HepG2 (cell line): Measurements from ENCODE around the gene C12orf60. TPM values are rescaled to one million over a fixed set of nuclear protein-coding genes. Genes with fewer than 3 reads are reported as not detected.

Experiments
- AHR ChIP-seq: IDR thresholded peaks from 2 replicates; pipeline ENCODE4 v1.6.1; 2018; ENCODE audit warnings: missing genetic modification reagents, missing compliant biosample characterization
- GTF2F1 ChIP-seq: fragments of 150-350 bp; IDR thresholded peaks from 2 replicates; pipeline ENCODE4 v1.6.1; 2014; ENCODE audit warnings: low read length
- KDM2A ChIP-seq: sonication (generic); formaldehyde crosslinking; IDR thresholded peaks from 2 replicates; pipeline ENCODE4 v1.4.0; 2020; ENCODE audit warnings: low read depth, missing genetic modification reagents, borderline replicate concordance
- PLRG1 ChIP-seq: fragments of 450-650 bp; conservative IDR thresholded peaks from 2 replicates; pipeline ENCODE4 v1.6.1; 2016
- RXRB ChIP-seq: IDR thresholded peaks from 2 replicates; pipeline ENCODE4 v1.6.1; 2016; ENCODE audit warnings: borderline replicate concordance, missing genetic modification reagents, missing compliant biosample characterization
- SAFB2 ChIP-seq: sonication (generic); formaldehyde crosslinking; IDR thresholded peaks from 2 replicates; pipeline ENCODE4 v1.5.1; 2020; ENCODE audit warnings: missing genetic modification reagents, low read depth, mild to moderate bottlenecking, borderline replicate concordance
- SMARCC2 ChIP-seq: fragments of 450-650 bp; IDR thresholded peaks from 2 replicates; pipeline ENCODE4 v1.6.1; 2017; ENCODE audit warnings: antibody characterized with exemption, mild to moderate bottlenecking
- SMC3 ChIP-seq: IDR thresholded peaks from 2 replicates; pipeline ENCODE4 v1.6.1; 2011; ENCODE audit warnings: low read length, improper control_type of control experiment
- ZFP82 ChIP-seq: sonication (generic); formaldehyde crosslinking; IDR thresholded peaks from 2 replicates; pipeline ENCODE4 v1.5.1; 2020; ENCODE audit warnings: mild to moderate bottlenecking, missing genetic modification reagents, borderline replicate concordance
- ZMAT3 ChIP-seq: sonication (generic); formaldehyde crosslinking; conservative IDR thresholded peaks from 2 replicates; pipeline ENCODE4 v1.7.0; 2021; ENCODE audit warnings: missing genetic modification reagents
- ZNF629 ChIP-seq: sonication (generic); formaldehyde crosslinking; conservative IDR thresholded peaks from 2 replicates; pipeline ENCODE4 v1.5.0; 2020; ENCODE audit warnings: missing genetic modification reagents
- ZNF850 ChIP-seq: sonication (generic); formaldehyde crosslinking; conservative IDR thresholded peaks from 2 replicates; pipeline ENCODE4 v1.9.0; 2021; ENCODE audit warnings: mild to moderate bottlenecking, missing genetic modification reagents
- ZSCAN20 ChIP-seq: sonication (generic); formaldehyde crosslinking; IDR thresholded peaks from 2 replicates; pipeline ENCODE4 v1.4.0; 2020; ENCODE audit warnings: missing genetic modification reagents, mild to moderate bottlenecking, borderline replicate concordance
- polyA plus RNA-seq, 8 experiments: library from polyadenylated mRNA; depleted of rRNA in 3 of 8; stranded (reverse) in 7 of 8; unstranded in 1 of 8; fragments of >200 nt; fragmentation: Illumina TruSeq in 4 of 8; extraction: Trizol in 4 of 8; gene quantifications; 2 replicates each; pipeline versions ENCODE4 v1.2.1 to v1.2.3, GENCODE V29; 2011 to 2016; ENCODE audit warnings: low read depth in 4 of 8, missing spikeins in 1 of 8, mixed read lengths in 1 of 8; ENCODE audit not compliant: insufficient read depth in 1 of 8
- total RNA-seq, 5 experiments: library from RNA; depleted of rRNA; stranded (reverse); fragments of >200 nt; fragmentation: Illumina TruSeq; extraction: Trizol; gene quantifications; 2 replicates each; pipeline ENCODE4 v1.2.3, GENCODE V29; 2016; ENCODE audit warnings: low read depth in 1 of 5
- TF ChIP-seq, protein P1 (sequence below): sonication (generic); formaldehyde crosslinking; IDR thresholded peaks from 2 replicates; pipeline ENCODE4 v1.5.0; 2020; ENCODE audit warnings: mild to moderate bottlenecking, missing genetic modification reagents, borderline replicate concordance
- TF ChIP-seq, protein P2 (sequence below), 2 experiments: fragments of 450-650 bp in 1 of 2; sonication (generic) in 1 of 2; formaldehyde crosslinking; IDR thresholded peaks; 2 replicates each; pipeline versions ENCODE4 v1.5.0 to v1.8.0; 2020 to 2022; ENCODE audit warnings: mild to moderate bottlenecking in 1 of 2, missing genetic modification reagents in 1 of 2
- TF ChIP-seq, protein P3 (sequence below), 2 experiments: fragments of 450-650 bp in 1 of 2; sonication (generic) in 1 of 2; formaldehyde crosslinking in 1 of 2; IDR thresholded peaks; 2 replicates each; pipeline versions ENCODE4 v1.6.1 to v1.8.0; 2016 to 2022; ENCODE audit warnings: antibody characterized with exemption in 1 of 2, mild to moderate bottlenecking in 1 of 2, missing genetic modification reagents in 1 of 2

Gene C12orf60
- total and polyA plus RNA-seq, 2 of the 13 experiments (the other 11 are each of a cell fraction or from before 2014, with no cell fraction given) = 0.55 to 1.4 TPM

DNA sequence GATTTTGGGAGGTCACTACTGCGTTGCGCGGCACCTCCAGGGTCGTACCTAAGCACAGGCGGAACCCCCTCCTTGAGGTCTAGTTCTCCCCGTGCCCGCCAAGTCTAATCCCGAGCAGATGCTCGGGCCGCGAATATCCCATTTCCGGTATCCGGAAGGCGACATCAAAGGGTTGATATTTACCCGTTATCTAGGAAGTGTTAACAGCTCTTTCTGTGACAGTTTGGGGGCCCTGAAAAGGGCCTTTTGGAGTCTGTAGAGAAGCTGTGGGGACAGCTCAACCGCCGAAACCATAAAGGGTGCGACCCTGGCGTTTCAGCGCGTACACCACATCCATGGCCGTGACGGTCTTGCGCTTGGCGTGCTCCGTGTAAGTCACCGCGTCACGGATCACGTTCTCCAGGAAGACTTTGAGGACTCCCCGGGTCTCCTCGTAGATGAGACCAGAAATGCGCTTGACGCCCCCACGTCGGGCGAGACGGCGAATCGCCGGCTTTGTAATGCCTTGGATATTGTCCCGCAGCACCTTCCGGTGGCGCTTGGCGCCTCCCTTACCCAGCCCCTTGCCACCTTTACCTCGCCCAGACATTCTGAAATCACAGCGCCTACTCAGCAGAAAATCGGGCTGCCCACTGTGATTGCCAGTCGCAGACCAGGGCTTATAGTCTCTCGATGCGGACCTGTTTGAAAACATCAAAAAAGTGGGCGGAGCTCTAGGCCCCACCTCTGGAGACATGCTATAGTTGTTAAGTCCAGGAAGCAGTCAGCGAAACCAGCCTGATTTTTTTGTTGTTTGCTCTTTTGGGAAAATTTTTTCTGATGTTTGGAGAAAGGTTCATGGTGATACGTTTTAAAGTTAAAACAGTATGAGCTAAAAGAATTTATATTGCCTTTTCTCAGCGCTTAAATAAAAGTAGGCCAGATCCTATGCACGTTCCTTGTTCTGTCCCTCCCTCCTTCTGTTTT lies 32.7 kb upstream of the C12orf60 start (continued):
- TF ChIP-seq, protein P1, sequence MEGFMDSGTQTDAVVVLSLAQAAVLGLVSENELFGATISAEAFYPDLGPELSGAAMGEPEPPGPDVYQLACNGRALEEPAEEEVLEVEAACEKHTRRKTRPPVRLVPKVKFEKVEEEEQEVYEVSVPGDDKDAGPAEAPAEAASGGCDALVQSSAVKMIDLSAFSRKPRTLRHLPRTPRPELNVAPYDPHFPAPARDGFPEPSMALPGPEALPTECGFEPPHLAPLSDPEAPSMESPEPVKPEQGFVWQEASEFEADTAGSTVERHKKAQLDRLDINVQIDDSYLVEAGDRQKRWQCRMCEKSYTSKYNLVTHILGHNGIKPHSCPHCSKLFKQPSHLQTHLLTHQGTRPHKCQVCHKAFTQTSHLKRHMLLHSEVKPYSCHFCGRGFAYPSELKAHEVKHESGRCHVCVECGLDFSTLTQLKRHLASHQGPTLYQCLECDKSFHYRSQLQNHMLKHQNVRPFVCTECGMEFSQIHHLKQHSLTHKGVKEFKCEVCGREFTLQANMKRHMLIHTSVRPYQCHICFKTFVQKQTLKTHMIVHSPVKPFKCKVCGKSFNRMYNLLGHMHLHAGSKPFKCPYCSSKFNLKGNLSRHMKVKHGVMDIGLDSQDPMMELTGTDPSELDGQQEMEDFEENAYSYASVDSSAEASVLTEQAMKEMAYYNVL (CRISPR knock-in tag) = no peak
- TF ChIP-seq GTF2F1 (no peak), ZSCAN20 (no peak), SMARCC2 (no peak), AHR (CRISPR knock-in tag) (peak; percentile 57; the same call in 1 of the 2 replicates), RXRB (CRISPR knock-in tag) (peak; percentile 71), ZNF629 (CRISPR knock-in tag) (no peak; the same call in 1 of the 2 replicates), SAFB2 (no peak; the same call in 1 of the 2 replicates), PLRG1 (no peak), KDM2A (CRISPR knock-in tag) (peak; percentile 67), ZNF850 (CRISPR knock-in tag) (no peak), ZFP82 (CRISPR knock-in tag) (peak; percentile 56; the same call in 1 of the 2 replicates), ZMAT3 (CRISPR knock-in tag) (peak; percentile 22; the same call in 1 of the 2 replicates), SMC3 (no peak)
- TF ChIP-seq, protein P2, sequence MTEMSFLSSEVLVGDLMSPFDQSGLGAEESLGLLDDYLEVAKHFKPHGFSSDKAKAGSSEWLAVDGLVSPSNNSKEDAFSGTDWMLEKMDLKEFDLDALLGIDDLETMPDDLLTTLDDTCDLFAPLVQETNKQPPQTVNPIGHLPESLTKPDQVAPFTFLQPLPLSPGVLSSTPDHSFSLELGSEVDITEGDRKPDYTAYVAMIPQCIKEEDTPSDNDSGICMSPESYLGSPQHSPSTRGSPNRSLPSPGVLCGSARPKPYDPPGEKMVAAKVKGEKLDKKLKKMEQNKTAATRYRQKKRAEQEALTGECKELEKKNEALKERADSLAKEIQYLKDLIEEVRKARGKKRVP (CRISPR knock-in tag; IDR thresholded peaks at IDR 0.05) = peak in 1 of 2 experiments; percentile 68; a peak in 2 of 4 replicates
- TF ChIP-seq, protein P3, sequence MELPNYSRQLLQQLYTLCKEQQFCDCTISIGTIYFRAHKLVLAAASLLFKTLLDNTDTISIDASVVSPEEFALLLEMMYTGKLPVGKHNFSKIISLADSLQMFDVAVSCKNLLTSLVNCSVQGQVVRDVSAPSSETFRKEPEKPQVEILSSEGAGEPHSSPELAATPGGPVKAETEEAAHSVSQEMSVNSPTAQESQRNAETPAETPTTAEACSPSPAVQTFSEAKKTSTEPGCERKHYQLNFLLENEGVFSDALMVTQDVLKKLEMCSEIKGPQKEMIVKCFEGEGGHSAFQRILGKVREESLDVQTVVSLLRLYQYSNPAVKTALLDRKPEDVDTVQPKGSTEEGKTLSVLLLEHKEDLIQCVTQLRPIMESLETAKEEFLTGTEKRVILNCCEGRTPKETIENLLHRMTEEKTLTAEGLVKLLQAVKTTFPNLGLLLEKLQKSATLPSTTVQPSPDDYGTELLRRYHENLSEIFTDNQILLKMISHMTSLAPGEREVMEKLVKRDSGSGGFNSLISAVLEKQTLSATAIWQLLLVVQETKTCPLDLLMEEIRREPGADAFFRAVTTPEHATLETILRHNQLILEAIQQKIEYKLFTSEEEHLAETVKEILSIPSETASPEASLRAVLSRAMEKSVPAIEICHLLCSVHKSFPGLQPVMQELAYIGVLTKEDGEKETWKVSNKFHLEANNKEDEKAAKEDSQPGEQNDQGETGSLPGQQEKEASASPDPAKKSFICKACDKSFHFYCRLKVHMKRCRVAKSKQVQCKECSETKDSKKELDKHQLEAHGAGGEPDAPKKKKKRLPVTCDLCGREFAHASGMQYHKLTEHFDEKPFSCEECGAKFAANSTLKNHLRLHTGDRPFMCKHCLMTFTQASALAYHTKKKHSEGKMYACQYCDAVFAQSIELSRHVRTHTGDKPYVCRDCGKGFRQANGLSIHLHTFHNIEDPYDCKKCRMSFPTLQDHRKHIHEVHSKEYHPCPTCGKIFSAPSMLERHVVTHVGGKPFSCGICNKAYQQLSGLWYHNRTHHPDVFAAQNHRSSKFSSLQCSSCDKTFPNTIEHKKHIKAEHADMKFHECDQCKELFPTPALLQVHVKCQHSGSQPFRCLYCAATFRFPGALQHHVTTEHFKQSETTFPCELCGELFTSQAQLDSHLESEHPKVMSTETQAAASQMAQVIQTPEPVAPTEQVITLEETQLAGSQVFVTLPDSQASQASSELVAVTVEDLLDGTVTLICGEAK (IDR thresholded peaks at IDR 0.05) = no peak
- TF ChIP-seq, protein P3 (CRISPR knock-in tag; IDR thresholded peaks at IDR 0.05) = no peak; the same call in 1 of the 2 replicates
